Head of caudate nucleus (tissue), 42 donors: ENCODE measurements around the gene SMIM24.
"Not testable (repeated sequence)": the region's sequence is repeated elsewhere in the genome, so short reads cannot be mapped to it uniquely, and the experiment has no call there.

Source experiments
- DNase-seq, 42 donors: peaks; one replicate each; pipeline versions ENCODE4 v3.0.0 to v3.0.0-alpha.2; 2020 to 2021; ENCODE audit warnings: mixed read lengths in 7 of 42
- intact Hi-C: fragments of 100-400 bp; cut with DNase I; formaldehyde crosslinking; loops from one replicate; pipeline ENCODE4 v1.15.0; 2022

The SMIM24 gene

DNA sequence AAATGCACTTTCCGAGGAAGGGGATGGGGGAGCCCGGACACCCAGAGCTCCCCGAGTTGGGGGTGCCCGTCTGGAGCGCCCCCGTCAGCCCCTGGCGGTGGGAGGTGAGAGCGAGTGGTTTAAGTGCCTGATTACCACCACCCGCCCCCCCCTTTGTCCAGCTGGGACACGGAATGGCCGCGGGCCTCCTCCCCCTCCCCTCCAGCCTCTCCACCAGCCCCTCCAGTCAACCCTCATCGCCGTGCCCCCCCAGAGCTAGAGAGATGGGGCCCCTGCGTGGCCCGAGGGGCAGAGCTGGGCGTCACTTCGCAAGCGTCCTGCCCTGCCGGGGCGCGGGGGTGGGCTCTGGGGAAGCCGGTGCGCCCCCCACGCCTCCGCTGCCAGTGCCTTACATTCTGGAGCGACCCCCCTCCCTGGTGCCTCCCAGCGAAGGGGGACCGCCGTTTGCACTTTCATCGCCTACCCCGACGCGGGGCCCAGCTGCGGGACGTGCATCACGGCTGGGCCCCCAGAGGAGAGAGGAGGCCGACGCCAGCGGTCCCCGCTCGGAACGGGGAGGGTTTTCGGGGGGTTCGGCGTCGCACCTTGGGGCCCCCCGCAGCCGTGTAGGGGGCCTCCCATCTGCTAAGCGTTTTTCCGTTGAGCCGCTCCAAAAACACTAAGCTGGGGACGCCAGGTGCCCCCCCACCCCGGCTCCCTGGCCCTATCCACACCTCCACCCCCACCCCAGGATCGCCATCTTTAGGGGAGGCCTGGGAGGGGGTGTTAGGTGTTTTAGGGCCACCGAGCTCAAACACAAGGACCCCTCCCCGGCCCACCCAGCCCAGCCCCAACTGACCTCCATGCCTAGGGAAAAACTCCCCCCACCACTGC, 16.4 kb downstream of the SMIM24 start:
- intact Hi-C loops = loop anchor here (10.0 kb wide), 1 partner anchor 259 kb away; no protein-coding TSS in a partner anchor
- DNase-seq = no peak

DNA sequence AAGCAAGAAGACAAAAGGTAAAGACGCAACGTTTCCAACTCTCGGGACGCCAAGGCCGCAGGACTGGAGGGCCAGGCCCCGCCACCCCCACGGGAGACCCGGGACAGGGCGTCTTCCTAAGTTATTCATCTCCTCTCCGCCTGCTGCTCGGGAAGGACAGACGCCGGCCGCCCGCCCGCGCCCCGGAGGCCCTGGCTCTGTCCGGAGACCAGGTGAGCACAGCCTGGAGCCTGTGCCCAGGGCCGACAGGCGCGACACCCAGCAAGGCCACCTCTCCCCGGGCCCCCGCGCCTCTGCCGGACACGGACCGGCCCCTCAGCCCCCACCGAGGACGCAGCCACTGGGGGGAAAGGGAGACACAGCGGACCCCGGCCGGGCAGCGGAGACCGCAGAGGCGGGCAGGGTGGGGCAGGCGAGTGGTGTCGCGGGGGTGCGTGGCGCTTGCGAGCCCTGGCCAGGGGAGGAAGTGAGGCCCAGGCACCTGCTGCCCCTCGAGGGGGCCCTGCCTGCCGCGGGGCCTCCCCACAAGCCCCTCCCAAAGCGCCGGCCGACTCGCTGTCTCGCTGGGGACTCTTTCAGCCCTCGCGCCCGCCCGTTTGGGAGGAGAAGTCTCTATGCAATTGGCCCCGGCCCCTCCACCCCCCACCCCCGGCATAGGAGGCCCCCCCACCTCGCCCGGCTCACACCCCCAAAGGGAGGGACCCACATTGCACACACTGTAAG, 17.2 kb downstream of the SMIM24 start:
- no peak for DNase-seq
- intact Hi-C loops = loop anchor here (10.0 kb wide), 1 partner anchor 258 kb away; no protein-coding TSS in a partner anchor

DNA sequence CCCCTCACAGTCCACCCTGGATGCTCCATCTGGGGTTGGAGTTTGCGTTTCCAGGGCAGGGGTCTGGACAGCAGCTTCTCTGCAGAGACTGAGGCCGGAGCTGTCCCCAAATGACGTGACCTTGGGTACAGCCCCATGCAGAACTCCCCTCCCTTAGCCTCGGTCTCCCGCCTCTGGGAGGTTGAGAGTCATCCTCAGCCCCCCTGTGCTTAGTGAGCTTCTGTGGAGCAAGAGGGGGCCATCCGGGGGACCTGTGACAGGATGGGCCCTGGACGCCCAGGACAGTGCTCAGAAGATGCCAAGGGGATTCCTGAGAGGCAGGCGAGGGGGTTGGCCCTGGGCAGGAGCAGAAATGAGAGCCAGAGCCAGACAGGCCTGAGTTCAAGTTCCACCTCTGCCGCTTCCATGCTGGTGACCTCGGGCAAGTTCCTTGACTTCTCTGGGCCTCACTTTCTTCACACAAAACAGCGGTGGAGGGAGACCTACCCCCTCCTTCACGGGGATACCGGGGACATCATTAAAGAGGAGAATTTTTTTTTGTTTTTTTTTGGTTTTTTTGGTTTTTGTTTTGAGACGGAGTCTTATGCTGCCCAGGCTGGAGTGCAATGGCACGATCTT, 20.3 kb downstream of the SMIM24 start:
- intact Hi-C loops = loop anchor here (10.0 kb wide), 1 partner anchor 255 kb away; no protein-coding TSS in a partner anchor
- DNase-seq = no peak

GRCh38 chr19:3459089-3459881, 21.0 kb downstream of the SMIM24 start:
- peak; percentile 34 to 83 (median 65) for DNase-seq
- intact Hi-C loops = no loop called here

DNA sequence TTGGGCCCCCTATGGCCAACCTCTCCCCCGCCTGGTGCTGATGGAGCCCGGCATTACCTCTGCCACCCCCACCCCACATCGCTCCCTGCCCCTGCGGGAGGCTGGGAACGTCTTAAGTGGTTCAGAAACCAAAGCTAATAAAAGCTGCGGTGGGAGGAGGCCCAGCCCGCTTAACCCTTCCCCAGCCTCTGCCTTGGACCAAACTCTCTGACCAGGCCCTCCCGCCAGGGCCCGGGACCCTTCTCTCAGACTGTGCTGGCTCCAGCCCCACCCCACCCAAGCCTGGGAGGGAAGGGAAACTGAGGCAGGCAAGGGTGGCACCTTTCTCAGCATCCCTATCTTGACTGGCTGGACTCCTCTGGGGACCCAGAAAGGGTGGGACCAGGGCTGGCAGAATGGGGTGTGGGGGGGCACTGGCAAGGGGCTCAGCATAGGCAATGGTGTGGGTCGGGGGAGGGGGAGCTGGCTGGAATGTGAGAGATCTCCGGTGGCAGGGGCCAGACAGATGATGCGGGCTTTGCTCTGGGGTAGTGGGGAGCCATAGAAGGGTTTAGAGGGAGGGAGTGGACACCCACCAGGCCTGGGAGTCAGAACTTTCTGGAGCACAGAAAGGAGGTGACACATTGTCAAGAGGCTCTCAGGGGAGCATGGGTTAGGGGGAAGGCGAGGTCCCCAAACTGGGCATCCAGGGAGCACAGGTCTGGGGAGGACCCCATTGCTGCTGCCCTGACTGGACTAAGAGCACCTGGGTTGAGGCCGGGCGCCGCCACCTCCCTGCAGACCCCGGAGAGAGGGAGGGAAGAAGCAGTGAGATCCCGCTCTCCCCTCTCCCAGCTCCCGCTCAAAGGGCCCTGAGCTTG, 21.9 kb downstream of the SMIM24 start:
- intact Hi-C loops = no loop called here
- DNase-seq = peak in 1 of 42 donors; percentile 22

DNA sequence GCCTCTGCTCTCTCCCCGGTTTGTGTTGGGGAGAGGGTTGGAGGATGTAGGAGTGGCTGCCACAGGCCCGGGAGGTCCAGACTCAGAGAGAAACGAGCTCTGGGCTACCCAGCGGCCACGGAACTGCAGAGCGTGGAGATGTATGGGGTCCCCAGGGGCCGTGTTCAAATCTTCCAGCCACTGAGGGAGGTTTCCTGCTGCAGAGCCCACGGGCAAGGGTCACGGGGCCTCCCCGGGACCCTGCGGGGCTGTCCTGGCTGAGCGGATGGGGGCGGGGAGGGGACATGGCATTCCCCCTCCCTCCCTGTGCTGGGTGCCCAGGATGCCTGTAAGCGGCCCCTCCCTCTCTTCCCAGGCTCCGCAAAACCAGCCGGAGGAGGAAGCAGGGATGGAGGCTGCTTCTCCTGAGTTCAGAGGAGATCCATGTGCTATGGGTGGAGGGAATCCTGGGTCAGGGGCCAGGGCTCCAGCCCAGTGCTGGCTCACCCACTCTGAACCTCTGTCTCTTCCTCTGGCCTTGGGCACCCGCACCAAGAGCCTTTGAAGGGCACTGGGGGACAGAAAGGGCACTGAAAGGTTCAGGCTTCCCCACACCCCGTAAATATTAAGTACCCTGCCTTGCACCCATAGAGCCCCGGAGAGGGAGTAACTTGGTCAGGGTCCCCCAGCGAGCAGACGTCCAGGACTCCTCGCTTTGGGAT, 22.6 kb downstream of the SMIM24 start:
- DNase-seq = no peak
- intact Hi-C loops = no loop called here

DNA sequence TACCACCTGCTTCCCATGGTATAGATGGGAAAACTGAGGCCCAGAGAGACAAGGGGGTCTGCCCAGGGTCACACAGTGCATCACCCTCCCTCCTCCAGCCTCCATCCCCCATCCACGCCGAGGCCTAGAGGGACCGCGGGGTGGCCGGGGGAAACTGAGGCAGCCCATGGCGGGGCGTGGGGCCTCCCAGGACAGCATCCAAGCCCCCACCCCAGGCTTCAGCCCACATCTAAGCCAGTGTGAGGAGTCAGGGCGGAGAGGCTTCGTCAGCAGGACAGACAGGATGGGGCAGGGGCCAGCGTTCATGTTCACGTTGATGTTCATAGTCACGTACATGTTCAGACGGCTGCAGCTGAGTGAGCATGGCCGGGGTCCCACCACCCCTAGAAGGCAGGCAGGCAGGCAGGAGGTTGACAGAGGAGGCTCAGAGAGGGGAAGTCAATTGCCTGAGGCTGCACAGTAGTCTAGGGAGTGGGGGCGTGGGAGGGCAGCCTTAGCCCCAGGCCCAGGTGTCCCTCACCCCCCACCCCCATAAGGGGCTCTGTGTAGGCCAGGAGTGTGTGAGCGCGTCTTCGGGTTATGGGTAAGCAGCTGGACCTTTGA, 23.3 kb downstream of the SMIM24 start:
- intact Hi-C loops = no loop called here
- no peak for DNase-seq

DNA sequence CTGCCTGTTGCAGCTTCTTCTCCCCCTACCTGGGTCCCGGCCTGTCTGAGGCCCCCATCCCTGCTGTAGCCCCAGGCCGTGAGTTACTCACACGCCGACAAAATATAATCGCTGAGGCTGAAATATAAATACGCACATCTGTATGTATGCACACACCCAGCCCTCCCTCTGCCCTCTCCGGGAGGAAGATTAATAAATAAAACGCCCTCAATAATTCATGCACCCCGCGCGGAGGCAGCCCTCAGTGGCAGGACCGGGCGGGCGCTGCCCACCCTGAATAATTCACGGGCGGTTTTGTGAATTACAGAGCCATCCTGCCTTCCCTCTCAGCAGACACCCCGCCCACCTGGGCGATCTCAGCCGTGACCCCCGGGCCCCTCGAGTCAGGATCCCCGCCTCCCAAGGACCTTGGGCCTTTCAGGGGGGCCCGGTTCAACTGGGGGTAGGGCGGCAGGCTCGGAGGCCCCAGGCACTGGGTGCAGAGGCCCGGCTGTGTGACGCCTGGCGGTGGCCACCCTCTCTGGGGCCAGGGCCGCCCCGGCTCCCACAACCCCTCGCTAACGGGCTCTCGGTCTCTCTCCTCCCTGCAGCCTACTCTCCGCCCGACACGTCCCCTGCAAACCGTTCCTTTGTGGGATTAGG, 24.2 kb downstream of the SMIM24 start:
- DNase-seq = no peak
- intact Hi-C loops = no loop called here

DNA sequence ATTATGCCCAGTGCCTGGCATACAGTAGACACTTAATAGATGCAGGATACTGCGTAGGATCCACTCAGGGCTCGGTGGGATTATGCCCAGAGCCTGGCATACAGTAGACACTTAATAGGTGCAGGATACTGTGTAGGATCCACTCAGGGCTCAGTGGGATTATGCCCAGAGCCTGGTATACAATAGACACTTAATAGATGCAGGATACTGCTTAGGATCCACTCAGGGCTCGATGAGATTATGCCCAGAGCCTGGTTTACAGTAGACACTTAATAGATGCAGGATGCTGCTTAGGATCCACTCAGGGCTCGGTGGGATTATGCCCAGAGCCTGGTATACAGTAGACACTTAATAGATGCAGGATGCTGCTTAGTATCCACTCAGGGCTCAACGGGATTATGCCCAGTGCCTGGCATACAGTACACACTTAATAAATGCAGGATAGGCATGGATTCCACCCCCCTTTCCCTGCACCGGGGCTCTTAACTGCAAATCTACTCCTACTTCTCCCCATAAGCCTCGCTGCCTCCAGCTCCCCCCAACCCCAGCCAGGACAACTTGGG, 24.9 kb downstream of the SMIM24 start:
- intact Hi-C loops = no loop called here
- DNase-seq = no peak

DNA sequence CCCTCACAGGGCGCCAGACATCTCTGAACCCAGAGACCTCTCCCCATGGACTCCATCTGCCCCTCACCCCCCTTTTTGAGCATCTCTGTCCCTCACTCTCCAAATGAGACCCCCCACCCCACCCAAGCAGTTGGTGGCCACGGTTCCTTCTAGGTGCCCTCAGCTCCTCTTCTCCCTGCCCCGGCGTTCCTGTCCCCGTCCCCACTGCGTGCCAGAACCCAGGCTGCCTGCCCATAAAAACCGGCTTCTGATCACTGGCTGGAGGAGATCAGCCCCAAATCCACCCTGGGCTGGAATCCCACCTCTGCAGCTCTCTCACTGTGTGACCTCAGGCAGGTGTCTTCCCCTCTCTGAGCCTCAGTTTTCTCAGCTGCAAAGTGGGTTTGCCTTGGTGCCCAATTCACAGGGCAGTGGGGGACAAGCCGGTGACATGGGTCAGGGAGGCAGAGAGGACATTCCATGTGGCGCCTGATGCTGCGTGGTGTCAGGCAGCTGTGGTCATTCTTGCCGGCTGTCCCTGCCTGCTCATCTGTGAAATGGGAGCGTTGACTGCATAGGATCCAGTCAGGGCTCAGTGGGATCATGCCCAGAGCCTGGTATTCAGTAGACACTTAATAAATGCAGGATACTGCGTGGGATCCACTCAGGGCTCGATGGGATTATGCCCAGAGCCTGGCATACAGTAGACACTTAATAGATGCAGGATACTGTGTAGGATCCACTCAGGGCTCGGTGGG, 25.5 kb downstream of the SMIM24 start:
- intact Hi-C loops = no loop called here
- no peak for DNase-seq

GRCh38 chr19:3453840-3454239, 26.5 kb downstream of the SMIM24 start:
- intact Hi-C loops = no loop called here

GRCh38 chr19:3452942-3453214, 27.4 kb downstream of the SMIM24 start:
- DNase-seq, intact Hi-C loops: not testable (repeated sequence)

More at GRCh38 chr19:3453840-3454239, 26.5 kb downstream of the SMIM24 start:
- DNase-seq = no peak

GRCh38 chr19:3452171-3452941, 28.0 kb downstream of the SMIM24 start:
- DNase-seq = no peak
- intact Hi-C loops = no loop called here

DNA sequence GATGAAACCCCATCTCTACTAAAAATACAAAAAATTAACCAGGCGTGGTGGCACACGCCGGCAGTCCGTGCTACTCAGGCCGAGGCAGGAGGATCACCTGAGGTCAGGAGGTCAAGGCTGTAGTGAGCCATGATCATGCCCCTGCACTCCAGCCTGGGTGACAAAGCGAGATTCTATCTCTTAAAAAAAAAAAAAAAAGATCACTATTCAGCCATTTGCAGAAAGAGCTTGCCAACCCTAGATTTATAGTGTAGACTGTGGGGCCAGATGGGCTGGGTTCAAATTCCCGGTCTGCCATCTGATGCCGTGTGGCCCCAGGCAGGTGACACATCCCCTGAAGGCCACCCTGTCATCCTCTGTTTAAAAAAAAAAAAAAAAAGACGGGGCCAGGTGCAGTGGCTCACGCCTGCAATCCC, 28.9 kb downstream of the SMIM24 start:
- intact Hi-C loops = no loop called here
- DNase-seq = no peak

- peak in 1 of 42 donors; percentile 43 for DNase-seq
- intact Hi-C loops = no loop called here
Observed at GRCh38 chr19:3450796-3451411, 29.4 kb downstream of the SMIM24 start.
